Lung (tissue), 12 donors: ENCODE results near the gene STRIP2. TPM values are rescaled to one million over a fixed set of nuclear protein-coding genes. Genes with fewer than 3 reads are reported as not detected.

Experiments
- ATAC-seq: fragments of 200-7000 bp; cut with Tn5 transposase; one replicate; pipeline ENCODE4 v1.9.1; 2020; ENCODE audit warnings: moderate number of reproducible peaks; ENCODE audit not compliant: insufficient read depth, low FRiP score
- DNase-seq, 3 donors: peaks; one replicate each; pipeline ENCODE4 v3.0.0-alpha.2; 2013 to 2017
- H3K27ac ChIP-seq, 2 donors: one replicate each; pipeline ENCODE4 v1.5.1; 2013; ENCODE audit warnings: mild to moderate bottlenecking in 2 of 2, moderate library complexity in 2 of 2, control low read depth in 1 of 2, inconsistent platforms in 1 of 2, low read depth in 1 of 2, low read length in 1 of 2
- H3K27me3 ChIP-seq, 3 donors: one replicate each; pipeline ENCODE4 v1.5.1; 2013; ENCODE audit warnings: low read length in 2 of 3; ENCODE audit not compliant: control insufficient read depth in 3 of 3, insufficient read depth in 3 of 3
- H3K36me3 ChIP-seq, 4 donors: one replicate each; pipeline ENCODE4 v1.5.1; 2013; ENCODE audit warnings: low read length in 4 of 4, mild to moderate bottlenecking in 1 of 4, moderate library complexity in 1 of 4; ENCODE audit not compliant: control insufficient read depth in 4 of 4, insufficient read depth in 4 of 4
- H3K4me1 ChIP-seq, 5 donors: one replicate each; pipeline ENCODE4 v1.5.1; 2013; ENCODE audit warnings: low read length in 5 of 5, mild to moderate bottlenecking in 2 of 5, moderate library complexity in 1 of 5; ENCODE audit not compliant: control insufficient read depth in 5 of 5, insufficient read depth in 5 of 5
- H3K4me3 ChIP-seq: one replicate; pipeline ENCODE4 v1.5.1; 2013; ENCODE audit warnings: mild to moderate bottlenecking, control low read depth, moderate library complexity
- H3K9ac ChIP-seq, 2 donors: one replicate each; pipeline ENCODE4 v1.5.1; 2013; ENCODE audit warnings: low read length in 2 of 2, control low read depth in 1 of 2; ENCODE audit not compliant: insufficient read depth in 1 of 2
- H3K9me3 ChIP-seq, 4 donors: one replicate each; pipeline ENCODE4 v1.5.1; 2013; ENCODE audit warnings: low read length in 3 of 4, mild to moderate bottlenecking in 1 of 4, moderate library complexity in 1 of 4; ENCODE audit not compliant: control insufficient read depth in 4 of 4, insufficient read depth in 3 of 4
- WGBS, 2 donors: extraction: QIAGEN DNeasy Blood & Tissue Kit; methylation state at CpG; one replicate each; pipeline ENCODE4 v1.1.7; 2013; 5-methylcytosine and 5-hydroxymethylcytosine counted together
- polyA plus RNA-seq, 2 donors: library from polyadenylated mRNA; stranded (reverse); fragments of 200-250 nt; gene quantifications; one replicate each; pipeline ENCODE4 v1.2.1, GENCODE V29; 2013
- total RNA-seq, 2 donors: library from RNA; depleted of rRNA in 1 of 2; stranded (reverse); fragments of >200 nt in 1 of 2; gene quantifications; one replicate each; pipeline ENCODE4 v1.2.1, GENCODE V29; 2014 to 2021
- TF ChIP-seq, protein P1 (sequence below): IDR thresholded peaks from 2 replicates; pipeline ENCODE4 v1.5.1; 2012; ENCODE audit warnings: mild to moderate bottlenecking; ENCODE audit errors: control extremely low read depth, extremely low read depth
- donor health status: control.
- donor health status: control.
- donor health status: Bipolar disorder and iron deficiency.
- donor health status: healthy.
- donor health status: DM: yes; HTN: yes; CAD: no.

Gene STRIP2
- total and polyA plus RNA-seq, 4 donors: 1.1 to 2.1 (median 1.7) TPM

DNA sequence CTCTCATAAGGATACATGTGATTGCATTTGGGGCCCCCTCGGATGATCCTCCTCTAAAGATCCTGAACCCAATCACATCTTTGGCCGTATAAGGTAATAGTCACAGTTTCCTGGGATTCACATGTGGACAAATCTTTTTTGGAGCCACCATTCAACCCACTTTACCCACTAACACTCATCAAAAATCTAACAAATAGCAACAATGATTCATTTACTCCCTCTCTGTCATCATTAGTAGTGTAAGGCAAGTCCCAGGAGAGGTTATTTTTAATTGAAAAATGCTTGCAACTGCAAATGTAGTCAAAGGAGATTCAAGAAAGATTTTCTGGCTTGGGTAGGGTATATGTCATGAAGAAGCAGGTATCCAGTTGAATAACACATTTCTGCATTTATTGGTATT lies 58.2 kb downstream of the STRIP2 start:
- ATAC-seq (no peak), DNase-seq (no peak)
- H3K27ac ChIP-seq: no peak overlapping the region
- peaks cover 0 to 2% (median 0%) of the 10 kb centered on the region in 4 donors for H3K36me3 ChIP-seq
- no peaks in the 10 kb centered on the region for H3K27me3 ChIP-seq
- H3K9me3 ChIP-seq: no peaks in the 10 kb centered on the region
- H3K9ac ChIP-seq: no peak overlapping the region
- TF ChIP-seq, protein P1, sequence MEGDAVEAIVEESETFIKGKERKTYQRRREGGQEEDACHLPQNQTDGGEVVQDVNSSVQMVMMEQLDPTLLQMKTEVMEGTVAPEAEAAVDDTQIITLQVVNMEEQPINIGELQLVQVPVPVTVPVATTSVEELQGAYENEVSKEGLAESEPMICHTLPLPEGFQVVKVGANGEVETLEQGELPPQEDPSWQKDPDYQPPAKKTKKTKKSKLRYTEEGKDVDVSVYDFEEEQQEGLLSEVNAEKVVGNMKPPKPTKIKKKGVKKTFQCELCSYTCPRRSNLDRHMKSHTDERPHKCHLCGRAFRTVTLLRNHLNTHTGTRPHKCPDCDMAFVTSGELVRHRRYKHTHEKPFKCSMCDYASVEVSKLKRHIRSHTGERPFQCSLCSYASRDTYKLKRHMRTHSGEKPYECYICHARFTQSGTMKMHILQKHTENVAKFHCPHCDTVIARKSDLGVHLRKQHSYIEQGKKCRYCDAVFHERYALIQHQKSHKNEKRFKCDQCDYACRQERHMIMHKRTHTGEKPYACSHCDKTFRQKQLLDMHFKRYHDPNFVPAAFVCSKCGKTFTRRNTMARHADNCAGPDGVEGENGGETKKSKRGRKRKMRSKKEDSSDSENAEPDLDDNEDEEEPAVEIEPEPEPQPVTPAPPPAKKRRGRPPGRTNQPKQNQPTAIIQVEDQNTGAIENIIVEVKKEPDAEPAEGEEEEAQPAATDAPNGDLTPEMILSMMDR: no peak
- WGBS, 2 donors: 94 to 97% methylated on average over 2 of the region's 2 CpGs
- H3K4me1 ChIP-seq: no peaks in the 10 kb centered on the region
- no peak overlapping the region for H3K4me3 ChIP-seq

DNA sequence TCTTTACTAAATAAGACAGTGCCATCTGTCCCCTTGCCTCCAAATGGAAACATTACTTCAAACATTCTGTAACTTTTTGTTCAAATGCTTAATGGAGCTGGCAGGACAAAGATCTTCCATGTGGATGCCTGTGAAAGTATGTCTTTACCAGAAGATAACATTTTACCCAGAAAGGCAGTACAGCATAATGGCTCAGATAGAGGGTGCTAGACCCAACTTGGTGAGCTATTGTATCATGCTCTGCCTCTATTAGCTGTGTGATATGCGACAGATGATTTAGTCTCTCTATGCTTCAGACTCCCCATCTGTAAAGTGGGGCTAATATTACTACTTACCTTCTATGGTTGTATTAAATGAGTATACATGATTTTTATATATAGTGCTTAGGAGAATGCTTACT lies 59.3 kb downstream of the STRIP2 start:
- H3K36me3 ChIP-seq: peaks cover 0 to 2% (median 0%) of the 10 kb centered on the region in 4 donors
- no peak for ATAC-seq

DNA sequence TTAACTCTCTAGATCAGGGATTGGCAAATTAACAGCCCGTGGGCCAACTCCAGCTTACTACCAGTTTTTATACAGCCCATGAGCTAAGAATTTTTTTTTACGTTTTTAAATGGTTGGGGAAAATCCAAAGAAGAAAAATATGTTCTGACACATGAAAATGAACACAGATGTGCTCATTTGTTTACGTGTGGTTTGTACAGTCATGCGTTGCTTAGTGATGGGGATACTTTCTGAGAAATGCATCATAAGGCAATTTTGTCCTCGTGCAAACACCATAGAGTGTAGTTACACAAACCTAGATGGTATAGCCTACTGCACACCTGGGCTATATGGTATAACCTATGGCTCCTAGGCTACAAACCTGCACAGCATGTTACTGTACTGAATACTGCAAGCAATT lies 59.8 kb downstream of the STRIP2 start:
- 72 to 78% methylated on average over 5 of the region's 5 CpGs for WGBS, 2 donors
- Histone ChIP-seq H3K4me1 (no peaks in the 10 kb centered on the region), H3K9ac (no peak overlapping the region), H3K4me3 (no peak overlapping the region), H3K27me3 (no peaks in the 10 kb centered on the region), H3K27ac (no peak overlapping the region), H3K9me3 (no peaks in the 10 kb centered on the region), H3K36me3 (peaks cover 0 to 2% (median 0%) of the 10 kb centered on the region in 4 donors)
- DNase-seq: peak in 1 of 3 donors; percentile 14
- no peak for ATAC-seq
- TF ChIP-seq, protein P1: no peak

More for the DNA sequence above, 59.3 kb downstream of the STRIP2 start:
- DNase-seq: peak in 1 of 3 donors; percentile 6
- no peaks in the 10 kb centered on the region for H3K9me3 ChIP-seq
- H3K27me3 ChIP-seq: no peaks in the 10 kb centered on the region
- TF ChIP-seq, protein P1: no peak
- H3K9ac ChIP-seq: no peak overlapping the region
- 90 to 94% methylated on average over 1 of the region's 1 CpG for WGBS, 2 donors
- no peak overlapping the region for H3K27ac ChIP-seq
- no peak overlapping the region for H3K4me3 ChIP-seq
- H3K4me1 ChIP-seq: no peaks in the 10 kb centered on the region

DNA sequence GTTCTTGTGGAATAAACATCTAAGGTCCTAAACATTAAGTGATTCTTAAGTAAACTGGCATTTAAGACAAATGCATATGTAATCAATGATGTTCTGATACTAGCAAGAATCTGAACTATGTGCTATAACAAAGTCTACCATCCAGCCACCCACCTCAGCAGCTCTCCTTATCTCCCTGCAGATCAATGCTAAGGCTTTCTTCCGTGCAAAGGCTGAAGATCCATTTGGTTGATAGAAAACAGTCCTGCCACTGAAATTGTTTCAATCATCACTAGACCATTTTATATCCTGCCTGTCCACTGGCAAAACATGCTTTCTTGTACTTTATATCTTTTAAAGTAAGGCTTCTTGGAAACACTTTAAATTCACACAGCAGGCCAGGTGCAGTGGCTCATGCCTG lies 61.8 kb downstream of the STRIP2 start:
- peaks cover 0 to 4% (median 0%) of the 10 kb centered on the region in 3 donors for H3K27me3 ChIP-seq
- 65 to 82% methylated on average over 1 of the region's 1 CpG for WGBS, 2 donors
- TF ChIP-seq, protein P1: no peak

More for the DNA sequence above, 61.8 kb downstream of the STRIP2 start:
- H3K9ac ChIP-seq: no peak overlapping the region
- H3K4me3 ChIP-seq: no peak overlapping the region
- no peak overlapping the region for H3K27ac ChIP-seq
- H3K36me3 ChIP-seq: no peaks in the 10 kb centered on the region
- no peaks in the 10 kb centered on the region for H3K4me1 ChIP-seq
- ATAC-seq (no peak), DNase-seq (no peak)
- no peaks in the 10 kb centered on the region for H3K9me3 ChIP-seq
